IMR-90 (cell line): Measurements from ENCODE around the gene TMPRSS13. TPM values are rescaled to one million over a fixed set of nuclear protein-coding genes. Genes with fewer than 3 reads are reported as not detected.

ENCODE experiments used
- ATAC-seq: fragments of 200-7000 bp; cut with Tn5 transposase; 2 replicates; pipeline ENCODE4 v1.9.1; 2020; ENCODE audit warnings: low read depth, mild to moderate bottlenecking, moderate library complexity
- BruUV-seq: library from RNA; stranded (reverse); fragments of 400-500 nt; replicated peaks from 2 replicates; lab custom pipeline; 2021; lab: Mats Ljungman, UMichigan
- CTCF ChIA-PET: fragments of 300-600 bp; formaldehyde crosslinking; extraction: SDS; loops from one replicate; lab custom pipeline; 2021; ENCODE audit warnings: antibody characterized with exemption; lab: Yijun Ruan, JAX
- POLR2A ChIA-PET: fragments of 300-600 bp; sonication (Branson Sonifier 250); formaldehyde crosslinking; loops from one replicate; lab custom pipeline; 2022; ENCODE audit warnings: antibody characterized with exemption; ENCODE audit not compliant: unreplicated experiment; lab: Charles Lee
- DNase-seq: peaks from one replicate; pipeline ENCODE4 v3.0.0; 2013
- H2AFZ ChIP-seq: replicated peaks from 2 replicates; pipeline ENCODE3; 2013; ENCODE audit warnings: low read length, mild to moderate bottlenecking; ENCODE audit not compliant: poor library complexity
- H2AK5ac ChIP-seq: 2 replicates; pipeline ENCODE4 v1.6.1; 2013; ENCODE audit warnings: low read depth, low read length, inconsistent platforms
- H2AK9ac ChIP-seq: replicated peaks from 2 replicates; pipeline ENCODE3; 2013; ENCODE audit warnings: mild to moderate bottlenecking, low read depth, low read length, moderate library complexity; ENCODE audit not compliant: poor library complexity
- H2BK120ac ChIP-seq: 2 replicates; pipeline ENCODE4 v1.6.1; 2013; ENCODE audit warnings: low read depth, low read length, inconsistent platforms
- H2BK15ac ChIP-seq: 3 replicates; pipeline ENCODE4 v1.6.1; 2013; ENCODE audit warnings: low read depth, low read length, inconsistent platforms
- H2BK20ac ChIP-seq: 2 replicates; pipeline ENCODE4 v1.6.1; 2013; ENCODE audit warnings: low read depth, mild to moderate bottlenecking, inconsistent platforms, low read length, moderate library complexity
- H2BK5ac ChIP-seq: 2 replicates; pipeline ENCODE4 v1.6.1; 2013; ENCODE audit warnings: mild to moderate bottlenecking, low read depth, low read length, inconsistent platforms; ENCODE audit not compliant: poor library complexity, severe bottlenecking
- H3K14ac ChIP-seq: replicated peaks from 2 replicates; pipeline ENCODE4 v1.6.1; 2013; ENCODE audit warnings: low read depth, low read length, inconsistent platforms
- H3K18ac ChIP-seq: 2 replicates; pipeline ENCODE4 v1.6.1; 2013; ENCODE audit warnings: low read depth, low read length, control low read depth
- H3K23ac ChIP-seq: 2 replicates; pipeline ENCODE4 v1.6.1; 2013; ENCODE audit warnings: low read depth, low read length, inconsistent platforms
- H3K27ac ChIP-seq: 2 replicates; pipeline ENCODE4 v1.5.1; 2013; ENCODE audit warnings: mild to moderate bottlenecking, control low read depth, low read length; ENCODE audit not compliant: insufficient read depth
- H3K27me3 ChIP-seq: 2 replicates; pipeline ENCODE4 v1.6.1; 2013; ENCODE audit warnings: low read length; ENCODE audit not compliant: control insufficient read depth, insufficient read depth
- H3K36me3 ChIP-seq: 2 replicates; pipeline ENCODE4 v1.6.1; 2013; ENCODE audit warnings: low read length, mixed read lengths; ENCODE audit not compliant: control insufficient read depth, insufficient read depth
- H3K4ac ChIP-seq: 2 replicates; pipeline ENCODE4 v1.6.1; 2013; ENCODE audit warnings: low read depth, low read length, inconsistent platforms
- H3K4me1 ChIP-seq: 2 replicates; pipeline ENCODE4 v1.6.1; 2013; ENCODE audit warnings: low read length, mixed read lengths; ENCODE audit not compliant: control insufficient read depth, insufficient read depth
- H3K4me2 ChIP-seq: 2 replicates; pipeline ENCODE4 v1.6.1; 2013; ENCODE audit warnings: low read depth, mild to moderate bottlenecking, control low read depth, low read length, moderate library complexity
- H3K4me3 ChIP-seq: 2 replicates; pipeline ENCODE4 v1.5.1; 2013; ENCODE audit warnings: low read depth, mild to moderate bottlenecking, control low read depth, low read length, moderate library complexity; ENCODE audit not compliant: insufficient read depth
- H3K56ac ChIP-seq: 2 replicates; pipeline ENCODE4 v1.6.1; 2013; ENCODE audit warnings: low read length, inconsistent platforms; ENCODE audit not compliant: insufficient read depth; ENCODE audit errors: extremely low read depth
- H3K79me1 ChIP-seq, 2 experiments: 2 replicates each; pipeline ENCODE4 v1.6.1; 2013; ENCODE audit warnings: low read length in 2 of 2, inconsistent platforms in 1 of 2, low read depth in 1 of 2
- H3K9ac ChIP-seq: 2 replicates; pipeline ENCODE4 v1.6.1; 2013; ENCODE audit warnings: low read depth, low read length, control low read depth
- H3K9me1 ChIP-seq: 2 replicates; pipeline ENCODE4 v1.6.1; 2013; ENCODE audit warnings: low read length, inconsistent platforms; ENCODE audit not compliant: insufficient read depth
- H3K9me3 ChIP-seq: 2 replicates; pipeline ENCODE4 v1.6.1; 2013; ENCODE audit warnings: low read length; ENCODE audit not compliant: control insufficient read depth, insufficient read depth
- H4K20me1 ChIP-seq: 2 replicates; pipeline ENCODE4 v1.6.1; 2013; ENCODE audit warnings: low read length, inconsistent platforms; ENCODE audit not compliant: insufficient read depth
- H4K5ac ChIP-seq: 2 replicates; pipeline ENCODE4 v1.6.1; 2013; ENCODE audit warnings: mild to moderate bottlenecking, low read depth, low read length, control low read depth
- H4K8ac ChIP-seq, 2 experiments: 2 replicates each; pipeline ENCODE4 v1.6.1; 2013; ENCODE audit warnings: low read depth in 2 of 2, low read length in 2 of 2, control low read depth in 1 of 2, inconsistent platforms in 1 of 2
- H4K91ac ChIP-seq: 2 replicates; pipeline ENCODE4 v1.6.1; 2013; ENCODE audit warnings: low read depth, low read length, inconsistent platforms; ENCODE audit not compliant: insufficient read depth
- BHLHE40 ChIP-seq: fragments of 150-350 bp; IDR thresholded peaks from 2 replicates; pipeline ENCODE4 v1.6.1; 2016; ENCODE audit warnings: mild to moderate bottlenecking, low read depth, low read length
- CEBPB ChIP-seq: IDR thresholded peaks from 2 replicates; pipeline ENCODE4 v1.6.1; 2012; ENCODE audit warnings: low read depth, low read length, improper control_type of control experiment
- CHD1 ChIP-seq: IDR thresholded peaks from 2 replicates; pipeline ENCODE4 v1.6.1; 2012; ENCODE audit warnings: low read depth, low read length, improper control_type of control experiment
- FOS ChIP-seq: fragments of 150-350 bp; IDR thresholded peaks from 2 replicates; pipeline ENCODE4 v1.6.1; 2016; ENCODE audit warnings: low read depth, low read length
- MAFK ChIP-seq: IDR thresholded peaks from 2 replicates; pipeline ENCODE4 v1.6.1; 2012; ENCODE audit warnings: low read depth, low read length, improper control_type of control experiment
- MAZ ChIP-seq: IDR thresholded peaks from 2 replicates; pipeline ENCODE4 v1.6.1; 2012; ENCODE audit warnings: low read depth, mild to moderate bottlenecking, low read length, improper control_type of control experiment, moderate library complexity, borderline replicate concordance
- MXI1 ChIP-seq: IDR thresholded peaks from 2 replicates; pipeline ENCODE4 v1.6.1; 2012; ENCODE audit warnings: low read depth, mild to moderate bottlenecking, low read length, moderate library complexity, borderline replicate concordance
- NFE2L2 ChIP-seq: fragments of 150-350 bp; IDR thresholded peaks from 2 replicates; pipeline ENCODE4 v1.6.1; 2016; ENCODE audit warnings: low read depth, mild to moderate bottlenecking, low read length
- POLR2A ChIP-seq: IDR thresholded peaks from 2 replicates; pipeline ENCODE4 v1.6.1; 2012; ENCODE audit warnings: mild to moderate bottlenecking, low read depth, low read length
- RAD21 ChIP-seq: IDR thresholded peaks from 2 replicates; pipeline ENCODE4 v1.6.1; 2012; ENCODE audit warnings: low read length, improper control_type of control experiment
- RCOR1 ChIP-seq: IDR thresholded peaks from 2 replicates; pipeline ENCODE4 v1.6.1; 2012; ENCODE audit warnings: mild to moderate bottlenecking, low read length, improper control_type of control experiment; ENCODE audit not compliant: insufficient replicate concordance
- RFX5 ChIP-seq: IDR thresholded peaks from 2 replicates; pipeline ENCODE4 v1.8.0; 2012; ENCODE audit warnings: low read depth, mild to moderate bottlenecking, low read length, moderate library complexity
- SMC3 ChIP-seq: fragments of 150-350 bp; IDR thresholded peaks from 2 replicates; pipeline ENCODE4 v1.6.1; 2016; ENCODE audit warnings: low read depth, mild to moderate bottlenecking, antibody characterized with exemption, low read length, moderate library complexity
- USF2 ChIP-seq: fragments of 150-350 bp; IDR thresholded peaks from 2 replicates; pipeline ENCODE4 v1.6.1; 2017; ENCODE audit warnings: mild to moderate bottlenecking, antibody characterized with exemption, low read length, low read depth
- WGBS, 2 experiments: methylation state at CpG; one replicate each; pipeline versions ENCODE4 v1.1.5 to v1.1.7; 2013; ENCODE audit warnings: missing lambda C conversion rate in 2 of 2; ENCODE audit not compliant: insufficient read length in 1 of 2; ENCODE audit errors: extremely low coverage in 2 of 2; 5-methylcytosine and 5-hydroxymethylcytosine counted together
- dilution Hi-C: fragments of 300-500 bp; cut with HindIII; formaldehyde crosslinking; loops from one replicate; pipeline ENCODE4 v1.14.3; 2018; ENCODE audit warnings: low sequenced_read_pairs; ENCODE audit not compliant: unreplicated experiment
- in situ Hi-C: fragments of 300-500 bp; cut with MboI; formaldehyde crosslinking; loops from 3 replicates; pipeline ENCODE4 v1.14.3; 2019; ENCODE audit warnings: low sequenced_read_pairs, inconsistent platforms, mixed read lengths
- intact Hi-C: fragments of 100-400 bp; cut with micrococcal nuclease; formaldehyde crosslinking; loops from 2 replicates; pipeline ENCODE4 v1.10.0; 2022
- polyA plus RNA-seq, 3 experiments: library from polyadenylated mRNA; depleted of rRNA; stranded (reverse); fragments of >200 nt; gene quantifications; 2 replicates each; pipeline ENCODE4 v1.2.3, GENCODE V29; 2012; ENCODE audit warnings: low replicate concordance in 1 of 3
- total RNA-seq: library from RNA; depleted of rRNA; stranded (reverse); fragments of >200 nt; gene quantifications from 2 replicates; pipeline ENCODE4 v1.2.3, GENCODE V29; 2012
- TF ChIP-seq, protein P1 (sequence below): fragments of 150-350 bp; IDR thresholded peaks from 2 replicates; pipeline ENCODE4 v1.6.1; 2016; ENCODE audit warnings: low read depth, mild to moderate bottlenecking, low read length, moderate library complexity, borderline replicate concordance
- TF ChIP-seq, protein P2 (sequence below): conservative IDR thresholded peaks from 2 replicates; pipeline ENCODE4 v1.5.1; 2012; ENCODE audit warnings: mild to moderate bottlenecking, low read depth, low read length, improper control_type of control experiment

TMPRSS13 gene
- total and polyA plus RNA-seq, 2 of the 4 experiments (the other 2 are of a cell fraction) = not detected

- Histone ChIP-seq H3K4me3 (no peak overlapping the region), H3K9ac (no peak overlapping the region), H3K27ac (no peak overlapping the region), H2BK5ac (no peak overlapping the region), H3K56ac (no peak overlapping the region), H2AK5ac (no peak overlapping the region), H2AFZ (peak overlapping the region; percentile 51), H3K9me3 (no peaks in the 10 kb centered on the region), H3K9me1 (no peaks in the 10 kb centered on the region), H3K27me3 (peaks cover 8% of the 10 kb centered on the region), H4K5ac (no peak overlapping the region), H4K20me1 (no peaks in the 10 kb centered on the region), H2BK15ac (no peak overlapping the region), H3K23ac (no peak overlapping the region), H2BK20ac (no peak overlapping the region), H2AK9ac (no peak overlapping the region), H3K14ac (no peak overlapping the region), H3K79me1 (no peaks in the 10 kb centered on the region), H3K4ac (no peak overlapping the region), H3K4me1 (no peaks in the 10 kb centered on the region), H4K91ac (no peak overlapping the region), H4K8ac (no peak overlapping the region), H3K18ac (no peak overlapping the region), H3K36me3 (no peaks in the 10 kb centered on the region), H3K4me2 (no peak overlapping the region), H2BK120ac (no peak overlapping the region)
- DNase-seq (no peak), ATAC-seq (no peak)
- no TSS peak for BruUV-seq
- CTCF ChIA-PET = no interaction called here
- intact Hi-C loops = no loop called here
- POLR2A ChIA-PET = no interaction called here
- dilution Hi-C loops = no loop called here
- in situ Hi-C loops = no loop called here
- 100% methylated on average over 1 of the region's 10 CpGs; no CpG with 5 or more reads in 1 of the 2 experiments for WGBS, 2 experiments
- TF ChIP-seq, protein P1, sequence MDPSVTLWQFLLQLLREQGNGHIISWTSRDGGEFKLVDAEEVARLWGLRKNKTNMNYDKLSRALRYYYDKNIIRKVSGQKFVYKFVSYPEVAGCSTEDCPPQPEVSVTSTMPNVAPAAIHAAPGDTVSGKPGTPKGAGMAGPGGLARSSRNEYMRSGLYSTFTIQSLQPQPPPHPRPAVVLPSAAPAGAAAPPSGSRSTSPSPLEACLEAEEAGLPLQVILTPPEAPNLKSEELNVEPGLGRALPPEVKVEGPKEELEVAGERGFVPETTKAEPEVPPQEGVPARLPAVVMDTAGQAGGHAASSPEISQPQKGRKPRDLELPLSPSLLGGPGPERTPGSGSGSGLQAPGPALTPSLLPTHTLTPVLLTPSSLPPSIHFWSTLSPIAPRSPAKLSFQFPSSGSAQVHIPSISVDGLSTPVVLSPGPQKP = no peak
- TF ChIP-seq MAZ (no peak), POLR2A (no peak), MXI1 (no peak), NFE2L2 (no peak), MAFK (no peak), SMC3 (no peak), USF2 (no peak), FOS (no peak), BHLHE40 (no peak), RCOR1 (no peak), CHD1 (no peak), RFX5 (no peak), CEBPB (no peak), RAD21 (no peak)
- TF ChIP-seq, protein P2, sequence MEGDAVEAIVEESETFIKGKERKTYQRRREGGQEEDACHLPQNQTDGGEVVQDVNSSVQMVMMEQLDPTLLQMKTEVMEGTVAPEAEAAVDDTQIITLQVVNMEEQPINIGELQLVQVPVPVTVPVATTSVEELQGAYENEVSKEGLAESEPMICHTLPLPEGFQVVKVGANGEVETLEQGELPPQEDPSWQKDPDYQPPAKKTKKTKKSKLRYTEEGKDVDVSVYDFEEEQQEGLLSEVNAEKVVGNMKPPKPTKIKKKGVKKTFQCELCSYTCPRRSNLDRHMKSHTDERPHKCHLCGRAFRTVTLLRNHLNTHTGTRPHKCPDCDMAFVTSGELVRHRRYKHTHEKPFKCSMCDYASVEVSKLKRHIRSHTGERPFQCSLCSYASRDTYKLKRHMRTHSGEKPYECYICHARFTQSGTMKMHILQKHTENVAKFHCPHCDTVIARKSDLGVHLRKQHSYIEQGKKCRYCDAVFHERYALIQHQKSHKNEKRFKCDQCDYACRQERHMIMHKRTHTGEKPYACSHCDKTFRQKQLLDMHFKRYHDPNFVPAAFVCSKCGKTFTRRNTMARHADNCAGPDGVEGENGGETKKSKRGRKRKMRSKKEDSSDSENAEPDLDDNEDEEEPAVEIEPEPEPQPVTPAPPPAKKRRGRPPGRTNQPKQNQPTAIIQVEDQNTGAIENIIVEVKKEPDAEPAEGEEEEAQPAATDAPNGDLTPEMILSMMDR = no peak
These were observed 70.1 kb downstream of the TMPRSS13 start for GRCh38 chr11:117859061-117859460.
